ENCODE data around the gene KLHL10.
A peak's percentile ranks its signal among the peaks of the same experiment; 100 is the strongest.
"Not testable (repeated sequence)": the region's sequence is repeated elsewhere in the genome, so short reads cannot be mapped to it uniquely, and the experiment has no call there.

KLHL10 gene

DNA sequence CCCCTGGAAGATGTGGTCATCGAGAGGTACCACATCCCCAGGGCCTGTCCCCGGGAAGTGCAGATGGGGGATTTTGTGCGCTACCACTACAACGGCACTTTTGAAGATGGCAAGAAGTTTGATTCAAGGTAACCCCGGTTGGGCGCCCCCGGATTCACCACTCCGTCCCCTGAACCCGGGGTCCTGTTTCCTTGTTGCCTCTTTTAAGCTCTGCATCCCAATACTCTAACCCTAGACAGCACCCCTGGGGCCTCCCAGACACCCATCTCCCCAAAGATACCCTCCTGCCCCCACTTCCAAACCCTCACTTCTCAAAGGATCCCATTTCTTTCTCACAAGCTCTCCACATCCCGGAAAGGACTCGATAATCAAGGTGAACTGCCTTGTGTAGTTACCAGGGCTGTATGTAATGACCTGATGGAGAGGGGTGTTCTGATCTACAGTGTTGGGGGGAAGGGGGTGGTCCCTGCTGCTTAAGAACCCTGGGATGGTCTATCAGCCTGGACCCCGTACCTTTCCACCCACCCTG is 24.4 kb upstream of the KLHL10 start:
- DNase-seq (ENCODE audit: low read depth in 2 of 3, low spot score in 2 of 3), result no peak

DNA sequence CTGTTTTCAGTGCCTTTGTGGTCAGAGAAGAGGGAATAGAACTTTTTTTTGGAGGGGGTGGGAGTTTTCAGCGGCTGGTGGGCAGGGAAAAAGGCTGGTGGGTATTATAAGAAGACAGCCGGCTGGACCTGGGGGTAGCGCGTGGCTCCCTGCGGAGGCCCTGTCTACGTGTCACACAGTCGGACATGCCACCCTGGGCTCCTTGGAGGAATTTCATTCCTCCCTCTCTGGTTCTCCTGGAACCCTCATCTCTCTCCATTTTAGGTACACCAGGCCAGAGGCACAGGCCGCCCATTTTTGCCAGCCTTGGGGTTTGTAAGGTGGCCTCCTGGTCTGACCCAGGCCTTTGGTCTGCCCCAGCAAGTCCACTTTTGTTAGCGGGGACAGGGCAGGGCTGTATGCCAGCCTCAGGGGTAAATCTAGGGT is 23.9 kb upstream of the KLHL10 start:
- DNase-seq (ENCODE audit: low read depth in 2 of 3, low spot score in 2 of 3), result no peak

DNA sequence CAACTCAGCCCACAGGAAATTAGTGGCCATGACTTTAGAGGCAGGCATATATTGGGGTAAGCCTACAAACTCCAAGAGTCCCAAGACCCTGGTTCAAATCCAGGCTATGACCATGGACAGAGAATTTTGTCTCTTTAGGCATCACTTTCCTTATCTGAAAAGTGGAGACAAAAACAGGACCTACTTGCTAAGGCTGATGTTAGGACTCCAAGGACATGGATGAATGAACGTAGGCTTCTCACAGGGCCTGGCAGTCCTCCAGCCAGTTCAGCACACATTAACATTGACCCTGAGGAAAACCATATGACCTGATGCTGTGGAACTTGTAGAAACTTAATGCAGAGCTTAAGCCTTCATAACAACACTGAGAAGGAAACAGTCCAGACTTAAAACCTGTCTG is 23.4 kb upstream of the KLHL10 start:
- DNase-seq (ENCODE audit: low read depth in 2 of 3, low spot score in 2 of 3), result no peak

DNA sequence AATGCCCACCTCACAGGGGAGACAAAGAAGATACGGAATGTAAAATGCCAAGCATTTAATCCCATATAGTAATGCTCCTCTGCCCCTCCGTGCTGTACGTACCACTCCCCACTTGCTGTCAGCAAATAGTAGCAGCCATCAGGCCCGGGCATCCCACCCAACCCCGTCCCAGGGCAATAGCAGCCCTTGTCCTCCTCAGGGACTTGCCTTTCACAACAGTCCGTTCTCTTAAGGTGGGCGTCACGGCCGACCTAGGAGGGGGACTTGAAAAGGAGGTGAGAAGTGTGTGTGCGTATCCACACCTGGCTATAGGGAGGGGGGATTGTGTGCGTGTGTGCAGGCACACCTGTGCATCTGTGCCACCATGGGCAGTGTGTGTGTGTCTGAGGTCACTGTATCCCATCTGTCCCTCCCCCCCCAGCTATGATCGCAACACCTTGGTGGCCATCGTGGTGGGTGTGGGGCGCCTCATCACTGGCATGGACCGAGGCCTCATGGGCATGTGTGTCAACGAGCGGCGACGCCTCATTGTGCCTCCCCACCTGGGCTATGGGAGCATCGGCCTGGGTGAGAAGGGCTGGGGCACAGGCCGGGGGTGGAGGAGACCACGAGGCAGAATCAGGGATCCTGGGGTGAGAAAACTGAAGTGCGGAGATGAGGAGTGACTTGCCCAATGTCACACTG is 20.8 kb upstream of the KLHL10 start:
- DNase-seq (ENCODE audit: low read depth in 2 of 3, low spot score in 2 of 3), result no peak

DNA sequence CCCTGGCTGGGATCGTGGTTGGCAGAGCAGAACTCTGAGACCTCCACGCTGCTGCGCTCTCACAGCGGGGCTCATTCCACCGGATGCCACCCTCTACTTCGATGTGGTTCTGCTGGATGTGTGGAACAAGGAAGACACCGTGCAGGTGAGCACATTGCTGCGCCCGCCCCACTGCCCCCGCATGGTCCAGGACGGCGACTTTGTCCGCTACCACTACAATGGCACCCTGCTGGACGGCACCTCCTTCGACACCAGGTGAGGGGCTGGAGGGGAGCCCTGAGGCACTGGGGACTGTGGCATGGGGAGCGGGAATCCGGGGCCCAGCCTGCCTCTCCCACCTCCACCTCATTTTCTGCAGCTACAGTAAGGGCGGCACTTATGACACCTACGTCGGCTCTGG is 19.6 kb upstream of the KLHL10 start:
- DNase-seq (ENCODE audit: low read depth in 2 of 3, low spot score in 2 of 3), result no peak

DNA sequence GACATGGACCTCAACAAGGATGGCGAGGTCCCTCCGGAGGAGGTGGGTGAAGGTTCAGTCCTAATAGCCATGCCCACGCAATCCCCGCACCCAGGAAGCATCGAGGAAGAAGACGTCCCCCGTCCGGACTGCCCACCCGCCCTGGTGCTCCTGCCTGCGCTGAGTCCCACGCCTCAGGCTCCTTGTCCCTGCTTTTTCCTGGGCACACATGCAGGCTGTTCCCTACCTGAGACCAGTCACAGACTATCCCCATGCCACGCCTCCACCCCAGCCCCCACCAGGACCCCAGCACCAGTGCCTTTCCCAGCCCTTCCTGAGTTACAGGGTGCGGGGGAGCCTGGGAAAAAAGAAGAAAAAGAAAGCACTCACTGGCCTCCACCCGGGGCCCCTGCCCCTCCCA is 15.8 kb upstream of the KLHL10 start:
- no peak for DNase-seq (ENCODE audit: low read depth in 2 of 3, low spot score in 2 of 3)

DNA sequence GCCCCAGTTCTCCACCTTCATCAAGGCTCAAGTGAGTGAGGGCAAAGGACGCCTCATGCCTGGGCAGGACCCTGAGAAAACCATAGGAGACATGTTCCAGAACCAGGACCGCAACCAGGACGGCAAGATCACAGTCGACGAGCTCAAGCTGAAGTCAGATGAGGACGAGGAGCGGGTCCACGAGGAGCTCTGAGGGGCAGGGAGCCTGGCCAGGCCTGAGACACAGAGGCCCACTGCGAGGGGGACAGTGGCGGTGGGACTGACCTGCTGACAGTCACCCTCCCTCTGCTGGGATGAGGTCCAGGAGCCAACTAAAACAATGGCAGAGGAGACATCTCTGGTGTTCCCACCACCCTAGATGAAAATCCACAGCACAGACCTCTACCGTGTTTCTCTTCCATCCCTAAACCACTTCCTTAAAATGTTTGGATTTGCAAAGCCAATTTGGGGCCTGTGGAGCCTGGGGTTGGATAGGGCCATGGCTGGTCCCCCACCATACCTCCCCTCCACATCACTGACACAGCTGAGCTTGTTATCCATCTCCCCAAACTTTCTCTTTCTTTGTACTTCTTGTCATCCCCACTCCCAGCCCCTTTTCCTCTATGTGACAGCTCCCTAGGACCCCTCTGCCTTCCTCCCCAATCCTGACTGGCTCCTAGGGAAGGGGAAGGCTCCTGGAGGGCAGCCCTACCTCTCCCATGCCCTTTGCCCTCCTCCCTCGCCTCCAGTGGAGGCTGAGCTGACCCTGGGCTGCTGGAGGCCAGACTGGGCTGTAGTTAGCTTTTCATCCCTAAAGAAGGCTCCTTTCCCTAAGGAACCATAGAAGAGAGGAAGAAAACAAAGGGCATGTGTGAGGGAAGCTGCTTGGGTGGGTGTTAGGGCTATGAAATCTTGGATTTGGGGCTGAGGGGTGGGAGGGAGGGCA is 15.1 kb upstream of the KLHL10 start:
- no peak for DNase-seq (ENCODE audit: low read depth in 2 of 3, low spot score in 2 of 3)

DNA sequence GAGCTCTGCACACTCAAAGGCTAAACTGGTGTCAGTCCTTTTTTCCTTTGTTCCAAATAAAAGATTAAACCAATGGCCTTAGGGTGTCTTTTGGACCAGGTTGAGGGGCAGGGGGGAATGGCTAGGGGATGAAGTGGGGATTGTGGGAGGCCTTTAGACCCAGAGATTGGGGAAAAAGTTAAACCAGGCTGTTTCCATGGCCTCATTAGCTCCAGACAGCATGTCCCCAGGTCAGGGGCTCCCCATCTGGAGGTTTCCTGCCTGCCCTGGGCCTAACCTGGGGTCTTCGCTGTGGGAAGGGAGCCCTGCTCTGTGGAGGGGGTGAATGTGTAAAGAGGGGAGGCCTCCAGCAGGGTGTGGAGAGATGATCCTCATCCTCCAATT is 14.5 kb upstream of the KLHL10 start:
- no peak for DNase-seq (ENCODE audit: low read depth in 2 of 3, low spot score in 2 of 3)

DNA sequence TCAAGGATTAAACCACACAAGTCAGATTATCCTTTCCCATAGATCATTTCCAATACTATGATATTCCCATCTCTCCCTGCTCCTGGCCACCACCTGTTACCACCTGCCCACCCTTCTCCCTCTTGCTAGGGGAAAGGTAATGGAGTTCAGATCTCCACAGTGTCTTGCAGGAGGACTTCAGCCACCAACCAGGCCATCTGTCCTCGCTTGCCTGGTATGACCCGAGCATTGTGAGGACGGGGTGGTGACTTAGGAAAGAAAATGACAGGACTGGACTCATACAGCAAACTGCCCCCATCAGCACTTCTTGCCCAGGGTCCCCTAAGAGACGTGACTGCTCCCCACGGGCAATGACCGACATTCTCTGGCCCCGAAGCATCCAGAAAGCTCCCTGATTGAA is 14.0 kb upstream of the KLHL10 start:
- DNase-seq (ENCODE audit: low read depth in 2 of 3, low spot score in 2 of 3), result no peak

DNA sequence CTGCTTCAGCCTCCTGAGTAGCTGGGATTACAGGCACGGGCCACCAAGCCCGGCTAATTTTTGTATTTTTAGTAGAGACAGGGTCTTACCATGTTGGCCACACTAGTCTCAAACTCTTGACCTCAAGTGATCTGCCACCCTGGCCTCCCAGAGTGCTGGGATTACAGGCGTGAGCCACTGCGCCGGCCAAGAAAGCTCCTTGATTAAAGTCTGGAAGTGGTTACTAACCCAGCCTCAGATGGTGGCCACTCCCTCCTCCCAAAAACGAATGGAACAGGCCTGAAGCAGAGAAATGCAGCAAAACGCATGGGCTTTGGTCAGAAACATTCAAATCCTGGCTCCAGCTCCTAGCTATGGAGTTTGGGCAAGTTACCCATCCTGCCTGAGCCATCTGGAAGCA is 13.5 kb upstream of the KLHL10 start:
- no peak for DNase-seq (ENCODE audit: low read depth in 2 of 3, low spot score in 2 of 3)

DNA sequence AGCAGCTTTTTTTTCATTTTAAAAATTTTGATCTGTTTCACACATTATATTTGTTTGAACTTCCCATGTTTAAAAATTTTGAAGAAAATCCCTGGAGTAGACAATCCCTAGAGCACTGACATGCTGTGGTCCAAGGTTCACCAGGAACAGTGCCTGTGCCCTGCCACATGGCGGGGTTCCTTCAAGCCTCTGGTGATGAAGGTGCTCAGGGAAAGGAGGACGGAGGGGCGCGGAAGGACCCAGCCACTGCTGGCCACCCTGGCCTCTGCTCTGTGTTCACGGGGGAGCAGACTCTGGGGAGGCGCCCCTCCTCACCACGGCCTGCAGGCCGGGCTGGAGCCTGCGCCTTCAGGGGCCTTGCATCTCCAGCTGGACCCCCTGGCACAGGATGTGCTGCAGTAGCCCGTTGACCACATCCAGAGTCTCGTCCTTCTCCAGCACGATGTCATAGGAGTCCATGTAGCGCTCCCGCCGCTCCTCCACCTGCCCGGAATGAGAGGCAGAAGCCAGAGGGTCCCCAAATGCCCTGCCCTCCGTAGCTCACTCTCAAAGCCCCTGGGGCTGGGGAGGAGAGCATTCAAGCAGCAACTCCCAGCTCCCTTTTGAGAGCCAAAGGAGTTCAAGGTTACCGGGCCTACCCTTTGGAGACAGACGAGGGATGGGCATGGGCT is 12.3 kb upstream of the KLHL10 start:
- no peak for DNase-seq (ENCODE audit: low read depth in 2 of 3, low spot score in 2 of 3)

DNA sequence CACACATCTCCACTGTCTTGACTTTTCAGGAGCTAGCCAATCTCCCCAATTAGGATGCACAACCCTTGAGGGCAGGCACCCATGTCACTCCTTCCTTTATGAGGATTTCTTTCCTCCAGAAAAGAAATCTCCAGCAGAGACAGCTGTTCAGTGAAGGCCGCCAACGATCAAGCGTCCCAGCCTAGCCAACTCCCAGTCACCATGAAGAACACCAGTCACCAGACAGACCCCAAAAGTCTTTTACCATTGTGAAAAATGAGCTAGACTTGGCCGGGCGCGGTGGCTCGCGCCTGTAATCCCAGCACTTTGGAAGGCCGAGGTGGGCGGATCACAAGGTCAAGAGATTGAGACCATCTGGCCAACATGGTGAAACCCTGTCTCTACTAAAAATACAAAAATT is 7.7 kb upstream of the KLHL10 start:
- DNase-seq (ENCODE audit: low read depth in 2 of 3, low spot score in 2 of 3), result not testable (repeated sequence)

DNA sequence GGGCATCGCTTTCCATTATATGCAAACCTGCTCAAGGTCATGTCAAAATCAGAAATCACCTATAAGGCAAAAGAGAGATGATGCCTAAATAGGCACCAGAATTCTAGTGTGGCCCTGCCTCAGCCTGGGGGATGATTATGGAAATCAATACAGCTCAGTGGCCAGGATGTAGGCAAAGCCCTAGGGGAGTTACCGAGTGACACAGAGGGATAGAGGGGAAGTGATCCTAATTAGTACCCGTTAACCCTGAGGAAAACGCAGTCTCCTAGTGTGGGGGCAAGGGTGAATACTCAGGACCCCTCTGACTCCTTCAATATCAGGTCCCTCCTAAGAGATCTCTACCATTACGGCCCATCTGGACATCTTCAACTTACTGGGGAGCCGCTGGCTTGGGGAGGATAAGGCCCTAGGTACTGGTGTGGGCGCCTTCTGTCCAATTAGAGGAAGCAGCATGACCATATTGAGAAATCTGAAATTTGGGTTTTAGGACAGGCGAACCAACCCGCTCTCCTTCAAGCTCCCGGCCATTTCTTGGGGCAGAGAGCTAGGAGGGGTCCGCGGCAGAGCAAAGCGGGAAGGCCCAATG is 2.3 kb upstream of the KLHL10 start:
- no peak for DNase-seq (ENCODE audit: low read depth in 2 of 3, low spot score in 2 of 3)

DNA sequence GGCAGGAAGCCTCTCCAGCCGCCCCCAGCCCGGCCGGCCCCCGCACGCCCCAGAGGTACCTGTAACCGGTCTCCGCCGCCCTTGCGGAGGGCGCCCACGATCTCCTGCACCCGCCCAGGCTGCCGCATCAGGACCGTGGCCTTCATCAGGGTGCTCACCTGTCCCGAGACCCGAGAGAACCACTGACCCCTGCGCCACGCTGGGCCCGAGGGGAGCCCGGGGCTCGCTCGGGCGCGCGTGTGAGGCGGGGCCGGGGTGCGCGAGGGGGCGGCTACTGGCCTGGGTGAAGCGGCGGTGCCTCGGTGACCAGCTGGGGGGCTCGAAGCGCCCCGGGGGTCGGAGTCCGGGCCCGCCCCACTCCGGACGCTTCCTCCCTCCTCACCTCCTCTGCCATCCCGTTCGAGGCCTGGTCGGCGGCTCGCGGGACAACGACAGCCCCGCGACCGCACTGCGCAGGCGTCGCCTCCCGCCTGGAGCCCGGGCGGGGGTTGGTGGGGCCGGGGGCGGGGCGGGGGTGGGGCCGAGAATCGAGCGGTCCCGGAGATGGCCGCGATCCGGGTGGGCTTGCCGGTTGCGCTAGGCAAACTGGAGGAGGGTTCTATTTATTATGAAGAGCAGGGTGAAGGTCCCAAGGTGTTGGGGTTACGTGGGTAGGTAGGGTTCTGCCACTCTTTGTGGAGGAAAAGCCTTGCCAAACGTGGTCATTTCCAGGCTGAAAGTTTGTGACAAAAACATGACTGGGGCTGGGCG is 1.6 kb upstream of the KLHL10 start, which contains the start of gene NT5C3B:
NT5C3B (minus strand) TSS at position 433 of the 750 bp plus-strand sequence; CDS start at position 394, 39 bp downstream.
- DNase-seq (ENCODE audit: low read depth in 2 of 3, low spot score in 2 of 3), result peak; percentile 29 to 43 (median 38)

DNA sequence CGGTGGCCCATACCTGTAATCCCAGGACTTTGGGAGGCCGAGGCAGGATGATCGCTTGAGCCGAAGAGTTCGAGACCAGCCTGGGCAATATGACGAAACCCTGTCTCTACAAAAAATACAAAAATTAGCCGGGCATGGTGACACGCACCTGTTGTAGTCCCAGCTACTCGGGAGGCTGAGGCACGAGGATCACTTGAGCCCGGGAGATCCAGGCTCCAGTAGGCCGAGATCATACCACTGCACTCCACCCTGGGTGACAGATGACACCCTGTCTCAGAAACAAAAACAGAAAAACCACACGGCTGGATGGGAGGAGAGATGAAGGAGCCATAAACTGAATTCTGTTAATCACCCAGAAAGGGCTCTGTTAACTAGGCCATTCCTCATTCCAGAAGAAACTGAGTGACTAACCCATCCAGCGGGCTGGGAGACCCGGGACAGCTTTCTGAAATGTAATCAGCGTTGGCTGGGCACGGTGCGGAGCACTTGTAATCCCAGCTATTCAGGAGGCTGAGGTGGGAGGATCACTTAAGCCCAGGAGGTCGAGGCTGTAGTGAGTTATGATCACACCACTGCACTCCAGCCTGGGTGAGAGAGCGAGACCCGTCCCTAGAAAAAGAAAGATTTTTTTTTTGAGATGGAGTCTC is 952 bp upstream of the KLHL10 start:
- no peak for DNase-seq (ENCODE audit: low read depth in 2 of 3, low spot score in 2 of 3)

DNA sequence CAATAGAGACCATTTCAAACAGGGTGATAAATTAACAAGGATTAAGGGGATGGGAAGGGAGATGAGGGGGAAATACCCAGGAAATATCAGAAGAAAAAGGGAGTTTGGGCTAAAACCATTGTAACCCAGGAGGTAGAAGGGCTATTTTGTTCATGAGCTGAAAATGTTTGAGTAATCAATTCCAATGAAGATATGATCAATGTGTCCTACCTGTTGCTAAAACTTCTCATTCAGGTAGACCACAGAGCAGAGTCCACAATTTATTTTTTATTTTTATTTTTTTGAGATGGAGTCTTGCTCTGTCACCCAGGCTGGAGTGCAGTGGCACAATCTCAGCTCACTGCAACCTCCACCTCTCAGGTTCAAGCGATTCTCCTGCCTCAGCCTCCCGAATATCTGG is 1.8 kb downstream of the KLHL10 start:
- DNase-seq (ENCODE audit: low read depth in 2 of 3, low spot score in 2 of 3), result not testable (repeated sequence)

DNA sequence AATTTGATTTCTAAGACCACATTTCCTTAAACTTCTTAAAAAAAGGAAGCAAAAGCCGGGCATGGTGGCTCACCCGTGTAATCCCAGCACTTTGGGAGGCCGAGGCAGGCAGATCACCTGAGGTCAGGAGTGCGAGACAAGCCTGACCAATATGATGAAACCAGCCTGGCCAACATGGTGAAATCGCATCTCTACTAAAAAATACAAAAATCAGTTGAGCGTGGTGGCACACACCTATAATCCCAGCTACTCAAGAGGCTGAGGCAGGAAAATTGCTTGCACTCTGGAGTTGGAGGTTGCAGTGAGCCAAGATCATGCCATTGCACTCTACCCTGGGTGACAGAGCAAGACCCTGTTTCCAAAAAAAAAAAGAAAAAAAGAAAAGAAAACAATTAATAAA is 3.2 kb downstream of the KLHL10 start:
- not testable (repeated sequence) for DNase-seq (ENCODE audit: low read depth in 2 of 3, low spot score in 2 of 3)

DNA sequence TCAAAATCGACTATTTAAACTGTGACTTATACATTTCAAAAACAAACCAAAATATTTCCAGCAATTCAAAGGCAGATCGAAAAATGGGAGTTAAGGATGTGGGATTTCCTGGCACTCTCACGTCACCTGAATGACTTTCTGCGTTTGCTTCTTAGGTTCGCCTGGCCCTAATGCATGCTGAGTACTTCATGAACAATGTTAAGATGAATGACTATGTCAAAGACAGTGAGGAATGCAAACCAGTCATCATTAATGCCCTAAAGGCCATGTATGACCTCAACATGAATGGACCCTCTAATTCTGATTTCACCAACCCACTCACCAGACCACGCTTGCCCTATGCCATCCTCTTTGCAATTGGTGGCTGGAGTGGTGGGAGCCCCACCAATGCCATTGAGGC is 7.3 kb downstream of the KLHL10 start:
- DNase-seq (ENCODE audit: low read depth in 2 of 3, low spot score in 2 of 3), result no peak

DNA sequence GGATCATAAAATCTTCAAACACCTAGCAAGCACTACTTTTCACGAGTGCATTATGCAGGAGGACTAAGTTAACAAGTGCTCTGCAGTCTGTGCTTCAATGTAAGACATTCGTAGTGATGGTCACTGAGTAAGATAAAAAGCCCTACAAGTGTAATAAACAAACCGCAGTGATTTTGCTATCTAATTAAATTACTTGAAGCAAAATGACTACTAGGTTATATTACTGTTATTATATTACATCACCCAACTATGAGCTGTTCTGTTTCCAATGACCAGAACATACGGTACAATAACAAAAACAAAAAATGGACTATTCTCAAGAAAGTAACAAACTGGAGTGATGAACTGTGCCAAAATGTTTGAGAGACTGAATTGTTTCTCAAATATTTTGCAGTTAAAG is 11.2 kb downstream of the KLHL10 start:
- DNase-seq (ENCODE audit: low read depth in 2 of 3, low spot score in 2 of 3), result no peak

Data from activated CD8-positive, alpha-beta memory T cell treated with anti-CD3 and anti-CD28 coated beads for 48 hours (primary cell).